Ovary (tissue), 3 donors: Measurements from ENCODE around the gene KRT9.

ENCODE experiments used
- CTCF ChIP-seq, 3 donors: fragments of 450-650 bp in 2 of 3; fragments of 200-600 bp in 1 of 3; IDR thresholded peaks; one replicate each; pipeline versions ENCODE4 v1.5.1 to v1.8.0; 2016 to 2022; ENCODE audit warnings: antibody characterized with exemption in 3 of 3, mild to moderate bottlenecking in 1 of 3
- EP300 ChIP-seq: sonication (generic); formaldehyde crosslinking; IDR thresholded peaks from one replicate; pipeline ENCODE4 v1.6.1; 2017; ENCODE audit warnings: antibody characterized with exemption
- POLR2A ChIP-seq: fragments of 450-650 bp; IDR thresholded peaks from one replicate; pipeline ENCODE4 v1.6.1; 2017; ENCODE audit warnings: antibody characterized with exemption, mild to moderate bottlenecking, moderate library complexity
- donor health status: DM: no; HTN: no; CAD: no.

- TF ChIP-seq POLR2A (no peak), CTCF (IDR thresholded peaks at IDR 0.05) (no peak), EP300 (no peak)
Observed at GRCh38 chr17:41553987-41554680, 17.7 kb downstream of the KRT9 start.
